ENCODE data around the gene ADAP1. TPM values are rescaled to one million over a fixed set of nuclear protein-coding genes. Genes with fewer than 3 reads are reported as not detected.

ADAP1 gene
- total RNA-seq, 1 experiment from 2014 or later, result 16.4 TPM

DNA sequence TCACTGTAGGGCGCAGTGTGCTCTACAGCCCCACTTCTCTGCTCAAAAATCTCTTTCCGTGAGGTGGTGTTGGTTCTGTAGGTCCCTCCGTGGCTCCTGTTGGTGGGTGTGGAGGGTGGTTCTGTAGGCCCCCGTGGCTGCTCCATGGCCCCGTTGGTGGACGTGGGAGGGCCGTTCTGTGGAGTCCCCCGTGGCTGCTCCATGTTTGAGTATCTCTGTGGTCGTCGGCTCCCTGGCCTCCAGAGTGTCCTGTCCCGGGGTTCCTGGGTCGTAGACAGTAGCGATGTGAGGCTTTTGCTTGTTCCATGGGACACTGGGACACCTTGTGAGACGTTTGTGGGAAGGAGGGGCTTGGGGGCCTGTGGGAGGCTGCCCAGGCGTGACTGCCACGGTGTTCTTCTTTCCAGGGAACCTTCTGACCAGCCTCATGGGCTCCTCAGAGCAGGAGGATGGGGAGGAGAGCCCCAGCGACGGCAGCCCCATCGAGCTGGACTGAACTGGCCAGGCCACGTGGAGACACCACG, 59.5 kb downstream of the ADAP1 start:
- ChIA-PET CTCF (no interaction called here), POLR2A (ENCODE audit: low non-redundant PET) (no interaction called here)
- no peaks in the 10 kb centered on the region for H3K4me1 ChIP-seq (ENCODE audit: insufficient read depth, low read length, poor library complexity, severe bottlenecking)
- DNase-seq (ENCODE audit: low spot score), result no peak
- intact Hi-C loops (cut with micrococcal nuclease; ENCODE audit: unreplicated experiment), result no loop called here
- H3K27ac ChIP-seq (ENCODE audit: low read depth, low read length, poor library complexity, severe bottlenecking), result no peak overlapping the region
- no peak for TF ChIP-seq EZH2 (IDR thresholded peaks at IDR 0.05; ENCODE audit: borderline replicate concordance, low read depth, low read length, poor library complexity, severe bottlenecking)
- TF ChIP-seq, protein P1, sequence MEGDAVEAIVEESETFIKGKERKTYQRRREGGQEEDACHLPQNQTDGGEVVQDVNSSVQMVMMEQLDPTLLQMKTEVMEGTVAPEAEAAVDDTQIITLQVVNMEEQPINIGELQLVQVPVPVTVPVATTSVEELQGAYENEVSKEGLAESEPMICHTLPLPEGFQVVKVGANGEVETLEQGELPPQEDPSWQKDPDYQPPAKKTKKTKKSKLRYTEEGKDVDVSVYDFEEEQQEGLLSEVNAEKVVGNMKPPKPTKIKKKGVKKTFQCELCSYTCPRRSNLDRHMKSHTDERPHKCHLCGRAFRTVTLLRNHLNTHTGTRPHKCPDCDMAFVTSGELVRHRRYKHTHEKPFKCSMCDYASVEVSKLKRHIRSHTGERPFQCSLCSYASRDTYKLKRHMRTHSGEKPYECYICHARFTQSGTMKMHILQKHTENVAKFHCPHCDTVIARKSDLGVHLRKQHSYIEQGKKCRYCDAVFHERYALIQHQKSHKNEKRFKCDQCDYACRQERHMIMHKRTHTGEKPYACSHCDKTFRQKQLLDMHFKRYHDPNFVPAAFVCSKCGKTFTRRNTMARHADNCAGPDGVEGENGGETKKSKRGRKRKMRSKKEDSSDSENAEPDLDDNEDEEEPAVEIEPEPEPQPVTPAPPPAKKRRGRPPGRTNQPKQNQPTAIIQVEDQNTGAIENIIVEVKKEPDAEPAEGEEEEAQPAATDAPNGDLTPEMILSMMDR (conservative IDR thresholded peaks at IDR 0.05; ENCODE audit: low read depth, low read length), result no peak
- no peaks in the 10 kb centered on the region for H3K9me3 ChIP-seq (ENCODE audit: low read depth, low read length, poor library complexity, severe bottlenecking)
- H3K4me3 ChIP-seq (ENCODE audit: low read depth, low read length, poor library complexity, severe bottlenecking), result no peak overlapping the region
- H3K27me3 ChIP-seq (replicated peaks; ENCODE audit: insufficient read depth, low read depth, low read length, poor library complexity), result no peaks in the 10 kb centered on the region
- peaks cover 31% of the 10 kb centered on the region for H3K36me3 ChIP-seq (ENCODE audit: insufficient read depth, low read length, poor library complexity, severe bottlenecking)
- no TSS peak for BruUV-seq (replicated peaks)

GRCh38 chr7:894164-894867, 60.2 kb downstream of the ADAP1 start:
- Histone ChIP-seq H3K4me1 (ENCODE audit: insufficient read depth, low read length, poor library complexity, severe bottlenecking) (no peaks in the 10 kb centered on the region), H3K27me3 (replicated peaks; ENCODE audit: insufficient read depth, low read depth, low read length, poor library complexity) (no peaks in the 10 kb centered on the region), H3K4me3 (ENCODE audit: low read depth, low read length, poor library complexity, severe bottlenecking) (no peak overlapping the region), H3K27ac (ENCODE audit: low read depth, low read length, poor library complexity, severe bottlenecking) (no peak overlapping the region), H3K36me3 (ENCODE audit: insufficient read depth, low read length, poor library complexity, severe bottlenecking) (peaks cover 31% of the 10 kb centered on the region), H3K9me3 (ENCODE audit: low read depth, low read length, poor library complexity, severe bottlenecking) (no peaks in the 10 kb centered on the region)
- no peak for DNase-seq (ENCODE audit: low spot score)
- CTCF ChIA-PET, result no interaction called here
- intact Hi-C loops (cut with micrococcal nuclease; ENCODE audit: unreplicated experiment), result no loop called here
- no TSS peak for BruUV-seq (replicated peaks)
- TF ChIP-seq, protein P1 (conservative IDR thresholded peaks at IDR 0.05; ENCODE audit: low read depth, low read length), result no peak
- no peak for TF ChIP-seq EZH2 (IDR thresholded peaks at IDR 0.05; ENCODE audit: borderline replicate concordance, low read depth, low read length, poor library complexity, severe bottlenecking)
- POLR2A ChIA-PET (ENCODE audit: low non-redundant PET), result no interaction called here

- Histone ChIP-seq H3K36me3 (ENCODE audit: insufficient read depth, low read length, poor library complexity, severe bottlenecking) (peaks cover 25% of the 10 kb centered on the region), H3K4me3 (ENCODE audit: low read depth, low read length, poor library complexity, severe bottlenecking) (no peak overlapping the region), H3K27ac (ENCODE audit: low read depth, low read length, poor library complexity, severe bottlenecking) (no peak overlapping the region), H3K4me1 (ENCODE audit: insufficient read depth, low read length, poor library complexity, severe bottlenecking) (no peaks in the 10 kb centered on the region), H3K27me3 (replicated peaks; ENCODE audit: insufficient read depth, low read depth, low read length, poor library complexity) (no peaks in the 10 kb centered on the region), H3K9me3 (ENCODE audit: low read depth, low read length, poor library complexity, severe bottlenecking) (no peaks in the 10 kb centered on the region)
- no peak for DNase-seq (ENCODE audit: low spot score)
- ChIA-PET CTCF (no interaction called here), POLR2A (ENCODE audit: low non-redundant PET) (no interaction called here)
- intact Hi-C loops (cut with micrococcal nuclease; ENCODE audit: unreplicated experiment), result no loop called here
- TF ChIP-seq EZH2 (IDR thresholded peaks at IDR 0.05; ENCODE audit: borderline replicate concordance, low read depth, low read length, poor library complexity, severe bottlenecking), result no peak
- TF ChIP-seq, protein P1 (conservative IDR thresholded peaks at IDR 0.05; ENCODE audit: low read depth, low read length), result no peak
- no TSS peak for BruUV-seq (replicated peaks)
These were observed 60.8 kb downstream of the ADAP1 start for GRCh38 chr7:893686-894085.

All from A673 (cell line).